Measurements from ENCODE around the gene STX8.

Gene STX8

GRCh38 chr17:9215465-9215864, 360.2 kb downstream of the STX8 start:
- Histone ChIP-seq H3K4me2 (ENCODE audit: low read length) (no peak overlapping the region), H3K9ac (ENCODE audit: low read length) (no peak overlapping the region), H3K36me3 (replicated peaks; ENCODE audit: low read depth, low read length) (no peaks in the 10 kb centered on the region), H3K79me2 (ENCODE audit: low read length) (no peaks in the 10 kb centered on the region), H3K4me1 (ENCODE audit: low read length) (no peaks in the 10 kb centered on the region), H3K9me3 (ENCODE audit: insufficient read depth, low read length) (peaks cover 8% of the 10 kb centered on the region; the same call in 1 of the 2 replicates), H3K4me3 (ENCODE audit: low read length) (no peak overlapping the region), H3K27ac (ENCODE audit: low read length) (no peak overlapping the region), H2AFZ (ENCODE audit: low read depth, low read length) (no peak overlapping the region), H3K27me3 (ENCODE audit: low read depth, low read length) (no peaks in the 10 kb centered on the region), H4K20me1 (ENCODE audit: insufficient read depth, low read length) (no peaks in the 10 kb centered on the region)
- TF ChIP-seq EZH2phosphoT487 (IDR thresholded peaks at IDR 0.05; ENCODE audit: low read depth): no peak
- no peak for TF ChIP-seq CTCF (IDR thresholded peaks at IDR 0.05; ENCODE audit: low read depth, low read length)

GRCh38 chr17:9213303-9213640, 362.3 kb downstream of the STX8 start:
- Histone ChIP-seq H3K27ac (ENCODE audit: low read length) (no peak overlapping the region), H3K79me2 (ENCODE audit: low read length) (no peaks in the 10 kb centered on the region), H3K4me1 (ENCODE audit: low read length) (no peaks in the 10 kb centered on the region), H2AFZ (ENCODE audit: low read depth, low read length) (no peak overlapping the region), H3K4me3 (ENCODE audit: low read length) (no peak overlapping the region), H3K9ac (ENCODE audit: low read length) (no peak overlapping the region), H3K9me3 (ENCODE audit: insufficient read depth, low read length) (peaks cover 8% of the 10 kb centered on the region; the same call in 1 of the 2 replicates), H3K4me2 (ENCODE audit: low read length) (no peak overlapping the region), H3K27me3 (ENCODE audit: low read depth, low read length) (no peaks in the 10 kb centered on the region), H3K36me3 (replicated peaks; ENCODE audit: low read depth, low read length) (no peaks in the 10 kb centered on the region), H4K20me1 (ENCODE audit: insufficient read depth, low read length) (no peaks in the 10 kb centered on the region)
- TF ChIP-seq EZH2phosphoT487 (IDR thresholded peaks at IDR 0.05; ENCODE audit: low read depth): no peak
- no peak for TF ChIP-seq CTCF (IDR thresholded peaks at IDR 0.05; ENCODE audit: low read depth, low read length)

GRCh38 chr17:9212376-9213302, 363.0 kb downstream of the STX8 start:
- H3K9ac ChIP-seq (ENCODE audit: low read length): no peak overlapping the region
- TF ChIP-seq EZH2phosphoT487 (IDR thresholded peaks at IDR 0.05; ENCODE audit: low read depth): no peak
- TF ChIP-seq CTCF (IDR thresholded peaks at IDR 0.05; ENCODE audit: low read depth, low read length): no peak

GRCh38 chr17:9211133-9211765, 364.4 kb downstream of the STX8 start:
- Histone ChIP-seq H3K9ac (ENCODE audit: low read length) (no peak overlapping the region), H3K27me3 (ENCODE audit: low read depth, low read length) (no peaks in the 10 kb centered on the region), H4K20me1 (ENCODE audit: insufficient read depth, low read length) (no peaks in the 10 kb centered on the region), H3K36me3 (replicated peaks; ENCODE audit: low read depth, low read length) (no peaks in the 10 kb centered on the region), H3K9me3 (ENCODE audit: insufficient read depth, low read length) (peaks cover 8% of the 10 kb centered on the region; the same call in 1 of the 2 replicates), H3K27ac (ENCODE audit: low read length) (no peak overlapping the region), H3K4me3 (ENCODE audit: low read length) (no peak overlapping the region), H3K4me1 (ENCODE audit: low read length) (no peaks in the 10 kb centered on the region), H2AFZ (ENCODE audit: low read depth, low read length) (no peak overlapping the region), H3K4me2 (ENCODE audit: low read length) (no peak overlapping the region), H3K79me2 (ENCODE audit: low read length) (no peaks in the 10 kb centered on the region)
- no peak for TF ChIP-seq CTCF (IDR thresholded peaks at IDR 0.05; ENCODE audit: low read depth, low read length)
- no peak for TF ChIP-seq EZH2phosphoT487 (IDR thresholded peaks at IDR 0.05; ENCODE audit: low read depth)

More at GRCh38 chr17:9212376-9213302, 363.0 kb downstream of the STX8 start:
- H3K4me2 ChIP-seq (ENCODE audit: low read length): no peak overlapping the region
- no peak overlapping the region for H2AFZ ChIP-seq (ENCODE audit: low read depth, low read length)
- H3K4me3 ChIP-seq (ENCODE audit: low read length): no peak overlapping the region
- H3K4me1 ChIP-seq (ENCODE audit: low read length): no peaks in the 10 kb centered on the region
- no peaks in the 10 kb centered on the region for H3K36me3 ChIP-seq (replicated peaks; ENCODE audit: low read depth, low read length)
- H3K79me2 ChIP-seq (ENCODE audit: low read length): no peaks in the 10 kb centered on the region
- H4K20me1 ChIP-seq (ENCODE audit: insufficient read depth, low read length): no peaks in the 10 kb centered on the region
- H3K27me3 ChIP-seq (ENCODE audit: low read depth, low read length): no peaks in the 10 kb centered on the region
- no peak overlapping the region for H3K27ac ChIP-seq (ENCODE audit: low read length)
- peaks cover 8% of the 10 kb centered on the region; the same call in 1 of the 2 replicates for H3K9me3 ChIP-seq (ENCODE audit: insufficient read depth, low read length)
